ENCODE results near the gene SEPTIN7.

The SEPTIN7 gene

DNA sequence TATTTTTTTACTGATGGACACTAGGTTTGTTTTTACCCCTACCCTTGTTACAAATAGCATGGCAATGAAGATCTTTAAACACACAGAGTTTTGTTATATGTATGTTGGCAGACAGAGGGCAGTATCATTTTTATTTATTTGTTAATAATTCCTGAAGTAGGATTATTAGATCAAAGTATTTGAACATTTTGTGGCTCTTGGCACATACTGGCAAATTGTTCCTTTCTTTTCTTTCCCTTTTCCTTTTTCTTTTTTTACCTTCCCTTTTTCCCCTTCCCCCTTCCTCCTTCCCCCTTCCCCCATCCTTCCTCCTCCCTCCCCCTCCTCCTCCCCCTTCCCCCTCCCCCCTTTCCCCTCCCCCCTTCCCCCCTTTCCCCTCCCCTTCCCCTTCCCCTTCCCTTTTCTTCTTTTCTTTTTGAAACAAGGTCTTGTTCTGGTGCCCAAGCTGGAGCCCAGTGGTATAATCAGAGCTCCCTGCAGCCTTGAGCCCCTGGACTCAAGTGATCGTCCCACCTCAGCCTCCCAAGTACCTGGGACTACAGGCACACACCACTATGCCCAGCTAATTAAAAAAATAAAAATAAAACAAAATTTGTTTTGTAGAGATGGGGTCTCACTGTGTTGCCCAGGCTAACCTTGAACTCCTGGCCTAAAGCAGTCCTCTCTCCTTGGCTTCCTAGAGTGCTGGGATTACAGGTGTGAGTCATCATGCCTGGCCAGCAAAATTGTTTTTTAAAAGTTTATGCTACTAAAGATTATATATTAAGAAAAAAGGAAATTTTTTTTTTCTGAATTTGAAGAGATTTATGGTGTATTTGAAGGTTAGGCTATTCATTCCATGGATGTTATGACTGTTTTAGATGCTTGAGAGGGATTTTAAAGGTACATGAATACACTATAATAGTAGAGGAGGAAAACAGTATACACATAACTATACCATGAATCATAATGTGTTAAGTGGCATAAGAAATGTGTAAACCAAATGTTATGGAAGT is 39.3 kb downstream of the SEPTIN7 start:
- DNase-seq (ENCODE audit: low read depth): no peak

- no peak for DNase-seq (ENCODE audit: low read depth)
Measured at GRCh38 chr7:35846816-35847412, 46.1 kb downstream of the SEPTIN7 start.

DNA sequence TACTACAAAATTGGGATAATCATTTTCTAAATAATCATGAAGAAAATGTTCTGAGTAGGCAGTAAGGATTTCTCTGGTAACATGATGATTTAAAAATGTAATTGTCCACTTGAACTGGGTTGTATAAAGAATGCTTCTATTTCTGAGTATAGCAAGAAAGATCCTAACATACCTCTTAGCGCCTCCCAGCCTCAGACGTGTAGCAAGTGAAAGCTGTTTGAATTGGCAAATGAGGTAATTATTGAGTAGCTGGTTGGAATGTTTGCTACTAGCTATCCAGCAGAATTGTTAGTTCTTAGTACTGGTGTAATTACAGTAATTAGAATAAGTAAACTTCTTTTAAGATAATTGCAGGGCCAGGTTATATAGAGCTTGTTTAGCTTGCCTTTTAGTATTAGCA is 47.9 kb downstream of the SEPTIN7 start:
- DNase-seq (ENCODE audit: low read depth): no peak

DNA sequence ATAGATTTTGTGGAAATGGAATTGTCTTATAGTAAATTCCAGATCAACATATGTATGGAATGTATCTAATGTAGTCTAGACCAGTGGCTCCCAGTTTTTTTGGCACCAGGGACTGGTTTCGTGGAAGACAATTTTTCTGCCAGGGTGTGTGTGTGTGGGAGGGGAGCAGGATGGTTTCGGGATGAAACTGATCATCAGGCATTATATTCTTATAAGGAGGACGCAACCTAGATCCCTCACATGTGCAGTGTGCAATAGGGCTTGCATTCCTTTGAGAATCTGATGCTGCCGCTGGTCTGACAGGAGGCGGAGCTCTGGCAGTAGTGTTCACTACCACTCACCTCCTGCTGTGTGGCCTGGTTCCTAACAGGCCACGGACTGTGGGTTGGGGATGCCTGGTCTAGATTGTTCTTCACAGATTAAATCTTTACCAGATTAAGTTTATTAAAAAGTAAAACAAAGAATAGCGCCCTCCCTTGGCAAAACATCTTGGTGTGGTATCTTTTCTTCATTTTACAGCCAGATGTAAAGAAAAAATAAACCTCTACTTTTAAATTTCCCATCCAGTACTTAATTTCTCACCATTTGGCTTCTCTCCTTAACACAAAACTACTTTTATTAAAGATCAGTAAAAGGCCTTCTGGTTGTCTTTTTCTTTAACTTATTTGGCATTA is 48.4 kb downstream of the SEPTIN7 start:
- no peak for DNase-seq (ENCODE audit: low read depth)

- DNase-seq (ENCODE audit: low read depth): no peak
Measured at GRCh38 chr7:35849954-35850353, 49.1 kb downstream of the SEPTIN7 start.

Data from activated T-cell treated with anti-CD3 and anti-CD28 coated beads for 1 hour (primary cell).